Amygdala (tissue), 56 donors: ENCODE measurements around the gene CNTNAP5.

Source experiments
- DNase-seq, 56 donors: peaks; one replicate each; lab custom pipeline; 2025; lab: John Stamatoyannopoulos, UW

The CNTNAP5 gene

GRCh38 chr2:124050833-124051497 lies 25.9 kb downstream of the CNTNAP5 start:
- no peak for DNase-seq

GRCh38 chr2:124053796-124054195 lies 28.7 kb downstream of the CNTNAP5 start:
- no peak for DNase-seq

GRCh38 chr2:124063596-124063995 lies 38.5 kb downstream of the CNTNAP5 start:
- DNase-seq, result no peak

GRCh38 chr2:124065636-124066035 lies 40.5 kb downstream of the CNTNAP5 start:
- no peak for DNase-seq

DNA sequence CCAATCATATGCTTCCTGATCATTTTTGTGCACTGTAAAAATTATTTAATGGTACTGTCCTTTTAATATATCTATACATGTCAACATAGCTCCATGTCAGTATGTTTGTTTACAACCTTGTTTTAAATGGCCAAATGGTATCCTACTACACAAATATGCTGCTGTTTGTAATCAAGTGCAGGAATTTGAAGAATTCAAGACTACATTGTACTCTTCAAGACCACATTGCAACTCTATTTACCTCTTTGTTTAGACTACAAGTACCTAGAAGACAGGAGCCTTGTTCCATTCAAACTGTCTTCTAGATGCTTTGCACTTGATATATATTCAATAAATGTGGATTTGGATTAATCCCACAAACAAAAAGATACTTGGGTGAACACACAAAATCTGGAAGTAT lies 41.7 kb downstream of the CNTNAP5 start:
- no peak for DNase-seq

- DNase-seq, result no peak
Observed at GRCh38 chr2:124079045-124079444, 54.0 kb downstream of the CNTNAP5 start.

DNA sequence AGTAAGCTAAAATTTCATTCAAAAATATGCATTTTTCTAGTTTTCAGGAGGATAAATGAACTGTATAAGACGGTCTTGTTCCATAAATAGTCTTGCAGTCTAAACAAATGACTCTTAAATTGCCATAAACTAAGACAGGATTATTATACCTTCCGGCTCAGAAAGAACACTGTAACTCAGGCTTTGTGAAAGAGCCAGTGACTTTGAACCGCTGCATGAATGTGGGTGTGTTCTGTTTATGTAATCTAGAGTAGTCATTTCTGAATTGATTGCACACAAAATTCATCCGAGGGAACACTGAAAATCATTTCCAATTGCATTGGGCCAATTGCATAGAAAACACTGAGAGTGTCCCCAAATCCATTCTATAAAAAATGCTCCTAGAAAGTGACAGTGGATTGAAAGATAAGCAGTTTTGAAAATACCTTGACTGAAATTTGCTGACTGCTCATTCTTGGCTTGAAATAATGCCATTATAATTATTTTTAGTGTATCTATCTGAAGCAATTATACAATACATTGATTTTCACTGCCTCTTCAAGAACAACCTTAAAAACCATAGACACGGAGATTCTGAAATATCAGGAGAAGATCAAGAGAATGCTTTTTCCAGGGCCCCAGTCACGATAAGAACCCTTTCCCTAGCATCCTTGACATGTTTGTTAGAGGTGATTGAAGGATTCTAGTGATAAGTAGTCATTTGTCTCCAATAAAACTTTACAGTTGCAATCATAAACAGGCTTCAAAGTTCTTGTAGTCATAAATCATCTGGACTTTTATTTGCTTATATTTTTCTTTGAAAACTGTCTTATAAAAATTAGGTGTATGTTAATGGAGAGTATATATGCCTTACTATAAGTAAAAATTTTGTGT lies 55.4 kb downstream of the CNTNAP5 start:
- DNase-seq, result no peak

- no peak for DNase-seq
Observed at GRCh38 chr2:124081154-124081716, 56.1 kb downstream of the CNTNAP5 start.

GRCh38 chr2:124088616-124089015 lies 63.5 kb downstream of the CNTNAP5 start:
- DNase-seq, result no peak

DNA sequence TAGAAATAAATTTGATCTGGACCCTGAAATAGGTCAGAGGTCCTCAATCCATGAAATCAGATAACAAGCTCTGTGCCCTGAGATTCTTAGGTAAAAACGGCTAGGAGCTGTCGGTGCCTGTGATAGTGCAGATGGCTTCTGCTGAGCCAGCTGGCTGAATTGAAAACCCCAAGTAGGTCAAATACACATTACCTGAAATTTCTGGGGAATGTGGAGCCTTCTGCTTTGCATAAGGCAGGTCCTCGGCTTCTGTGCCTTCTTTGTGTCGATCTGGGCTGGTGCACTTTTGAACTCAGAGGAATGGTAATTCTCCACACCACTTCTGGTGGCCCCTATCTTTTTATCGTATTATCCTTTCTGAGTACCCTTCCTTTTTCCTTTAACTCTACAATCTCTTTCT lies 66.6 kb downstream of the CNTNAP5 start:
- no peak for DNase-seq

DNA sequence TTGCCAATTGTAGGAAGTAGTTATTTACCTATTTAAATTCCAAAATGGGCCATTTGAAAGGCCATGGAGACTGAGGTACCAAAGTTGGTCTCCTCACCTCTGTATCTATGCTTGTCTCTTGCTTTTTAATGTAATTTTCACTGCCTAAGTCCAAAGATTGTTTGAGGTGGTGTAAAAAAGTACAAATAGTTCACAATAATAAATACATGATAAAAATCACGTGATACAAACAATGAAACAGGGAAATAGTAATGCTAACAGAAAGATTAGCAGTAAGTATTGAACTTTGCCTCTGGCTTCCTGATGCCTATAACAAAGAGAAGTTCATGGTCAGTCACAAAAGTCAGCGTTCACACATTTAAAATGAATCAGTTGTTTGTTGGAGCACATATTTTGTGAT lies 67.6 kb downstream of the CNTNAP5 start:
- no peak for DNase-seq

DNA sequence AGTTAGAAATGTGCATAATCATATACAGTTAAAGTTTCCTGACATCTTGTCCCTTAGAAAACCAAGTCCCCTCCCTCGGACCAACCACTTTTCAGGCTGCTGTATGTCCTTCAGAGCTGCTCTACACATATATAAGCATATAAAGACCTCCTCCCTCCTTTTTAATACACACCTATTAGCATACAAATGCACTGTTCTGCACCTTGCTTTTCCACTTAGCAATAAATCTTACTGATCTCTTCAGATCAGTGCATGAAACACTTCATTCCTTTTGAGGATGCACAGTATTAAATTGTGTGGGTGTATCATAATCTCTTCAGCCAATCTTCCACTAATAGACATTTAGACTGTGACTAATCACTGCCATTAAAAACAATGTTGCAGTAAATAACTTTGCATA lies 79.8 kb downstream of the CNTNAP5 start:
- no peak for DNase-seq

- DNase-seq, result no peak
Observed at GRCh38 chr2:124112206-124112605, 87.1 kb downstream of the CNTNAP5 start.

DNA sequence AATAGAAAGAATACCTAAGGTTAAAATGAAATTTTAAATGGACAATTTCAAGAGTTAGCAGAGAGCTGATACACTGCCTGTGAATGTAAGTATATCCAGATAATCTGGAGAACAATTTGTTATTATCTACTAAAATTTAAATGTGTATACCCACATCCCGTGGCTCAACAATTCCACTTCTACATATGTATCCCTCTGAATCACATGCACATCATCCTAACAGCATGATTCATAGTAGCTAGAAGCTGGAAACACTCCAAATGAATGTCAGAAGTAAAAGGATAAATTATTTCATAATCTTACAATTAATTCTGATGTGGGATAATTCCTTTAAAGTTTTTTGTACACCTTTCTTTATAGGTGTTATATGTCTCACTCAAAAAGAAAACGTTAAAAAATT lies 87.9 kb downstream of the CNTNAP5 start:
- DNase-seq, result no peak

DNA sequence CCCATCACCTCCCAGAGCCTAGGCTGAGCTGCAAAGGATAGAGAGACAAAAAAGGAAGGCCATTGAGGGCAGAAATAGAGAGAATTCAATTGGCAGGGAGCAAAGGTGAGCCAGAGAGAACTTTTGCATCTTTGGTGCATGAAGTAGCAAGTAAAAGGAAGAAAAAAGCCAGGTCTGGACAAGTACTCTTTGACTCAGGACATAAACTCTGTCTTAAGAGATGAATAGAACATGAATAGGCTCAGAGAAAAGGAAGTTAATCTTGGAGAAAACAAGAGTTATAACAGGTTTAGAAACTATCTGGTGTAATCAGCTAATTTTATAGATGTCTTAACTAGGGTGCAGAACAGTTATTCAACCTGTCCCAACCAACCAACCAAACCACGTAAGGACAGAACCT lies 95.2 kb downstream of the CNTNAP5 start:
- no peak for DNase-seq

GRCh38 chr2:124121106-124121505 lies 96.0 kb downstream of the CNTNAP5 start:
- no peak for DNase-seq

DNA sequence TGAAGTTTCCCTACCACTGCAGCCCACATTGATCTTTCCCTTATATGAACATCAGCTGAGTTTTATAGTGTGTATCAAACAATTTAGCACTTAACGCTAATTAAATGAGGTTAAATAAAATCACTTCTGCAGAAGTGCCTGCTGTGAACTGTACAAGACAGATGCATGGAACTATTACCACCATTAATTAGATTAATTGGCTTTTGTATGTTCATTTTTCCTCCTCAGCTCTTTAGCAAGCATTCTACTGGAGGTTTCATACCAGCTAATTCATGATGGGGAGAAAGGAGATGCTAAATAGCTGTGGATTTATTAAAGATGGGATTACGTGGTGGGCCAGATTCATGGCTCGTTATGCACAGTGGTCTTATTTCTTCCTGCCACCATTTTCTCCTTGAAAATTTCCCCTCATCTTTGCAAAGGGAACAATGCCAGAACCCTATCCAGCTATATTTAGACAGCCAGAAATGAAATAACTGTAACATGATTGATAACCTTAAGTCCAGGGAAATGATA lies 96.7 kb downstream of the CNTNAP5 start:
- no peak for DNase-seq

- no peak for DNase-seq
Observed at GRCh38 chr2:124122340-124122739, 97.3 kb downstream of the CNTNAP5 start.

DNA sequence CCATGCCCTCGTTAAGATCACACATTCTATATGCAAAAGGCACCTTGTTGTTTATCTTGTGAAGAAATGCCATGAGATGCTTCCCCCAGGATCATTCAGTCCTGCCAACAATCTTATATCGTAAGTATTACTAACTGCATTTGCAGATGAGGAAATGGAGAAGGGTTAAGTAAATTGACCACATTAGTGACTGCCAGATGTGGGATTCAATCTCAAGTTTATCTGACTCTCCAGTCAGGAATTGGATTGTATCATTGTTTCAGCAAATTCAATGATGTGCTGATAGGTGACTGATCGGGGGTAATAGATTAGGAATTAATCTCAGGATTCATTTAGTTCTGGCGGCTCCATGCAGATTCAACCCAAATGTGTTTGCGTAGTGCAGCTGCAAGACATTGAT lies 106.2 kb downstream of the CNTNAP5 start:
- DNase-seq, result no peak

- DNase-seq, result no peak
Observed at GRCh38 chr2:124136110-124136509, 111.0 kb downstream of the CNTNAP5 start.

DNA sequence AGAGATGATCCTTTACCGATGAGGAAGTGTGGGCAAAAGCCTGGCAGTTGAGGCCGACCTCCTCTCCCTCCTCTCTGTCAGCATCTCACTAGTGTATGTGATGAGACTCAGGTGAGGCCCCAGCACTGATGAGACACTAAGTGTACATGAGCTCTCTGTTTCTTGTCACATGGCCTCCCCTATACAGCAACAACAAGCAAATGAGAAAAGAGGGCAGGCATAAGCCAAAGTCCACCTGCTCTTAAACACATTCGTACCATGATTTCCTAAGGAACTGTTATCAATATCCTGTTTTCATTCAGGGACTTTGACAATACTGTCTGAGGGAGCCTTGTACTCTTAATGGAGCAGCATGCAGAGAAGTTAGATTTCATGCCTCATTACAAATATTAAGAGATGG lies 113.0 kb downstream of the CNTNAP5 start:
- no peak for DNase-seq

GRCh38 chr2:124145982-124146381 lies 120.9 kb downstream of the CNTNAP5 start:
- no peak for DNase-seq
